ENCODE data around the gene ZNF20. TPM values are rescaled to one million over a fixed set of nuclear protein-coding genes. Genes with fewer than 3 reads are reported as not detected.
"Not testable (repeated sequence)": the region's sequence is repeated elsewhere in the genome, so short reads cannot be mapped to it uniquely, and the experiment has no call there.

The ZNF20 gene
- total RNA-seq, 1 experiment from 2014 or later, result 8.6 TPM

DNA sequence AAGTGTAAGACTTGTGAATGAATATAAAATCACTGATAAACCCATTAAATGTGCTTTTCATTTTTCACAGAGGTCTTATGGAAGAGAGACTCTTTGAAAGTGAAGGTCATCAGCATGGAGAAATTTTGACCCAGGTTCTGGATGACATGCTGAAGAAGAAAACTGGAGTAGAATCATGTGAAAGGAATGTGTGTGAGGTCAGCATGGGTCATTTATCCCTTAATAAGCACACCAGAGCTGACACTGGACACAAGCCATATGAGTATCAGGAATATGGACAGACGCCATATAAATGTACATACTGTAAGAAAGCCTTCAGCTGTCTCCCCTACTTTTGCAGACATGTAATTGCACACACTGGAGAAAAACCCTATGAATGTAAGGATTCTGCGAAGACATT, 29.0 kb downstream of the ZNF20 start:
- Histone ChIP-seq H3K4me3 (no peak overlapping the region), H3F3A (ENCODE audit: insufficient read depth, low read depth) (no peaks in the 10 kb centered on the region), H3K4me2 (no peak overlapping the region), H2AFZ (no peak overlapping the region), H4K20me1 (ENCODE audit: insufficient read depth) (no peaks in the 10 kb centered on the region), H3K79me2 (ENCODE audit: low read depth) (no peaks in the 10 kb centered on the region), H3K27me3 (ENCODE audit: insufficient read depth, low read depth) (peaks cover 33% of the 10 kb centered on the region), H3K27ac (no peak overlapping the region), H3K36me3 (ENCODE audit: low read depth) (no peaks in the 10 kb centered on the region), H3K9me3 (ENCODE audit: insufficient read depth, low read depth) (no peaks in the 10 kb centered on the region), H3K4me1 (replicated peaks; ENCODE audit: insufficient read depth) (no peaks in the 10 kb centered on the region), H3K9me2 (ENCODE audit: insufficient read depth) (no peaks in the 10 kb centered on the region)
- ChIA-PET POLR2A (ENCODE audit: unreplicated experiment) (no interaction called here), CTCF (no interaction called here)
- intact Hi-C loops (cut with micrococcal nuclease; ENCODE audit: unreplicated experiment), result no loop called here
- no peak for DNase-seq
- TF ChIP-seq, protein P1, sequence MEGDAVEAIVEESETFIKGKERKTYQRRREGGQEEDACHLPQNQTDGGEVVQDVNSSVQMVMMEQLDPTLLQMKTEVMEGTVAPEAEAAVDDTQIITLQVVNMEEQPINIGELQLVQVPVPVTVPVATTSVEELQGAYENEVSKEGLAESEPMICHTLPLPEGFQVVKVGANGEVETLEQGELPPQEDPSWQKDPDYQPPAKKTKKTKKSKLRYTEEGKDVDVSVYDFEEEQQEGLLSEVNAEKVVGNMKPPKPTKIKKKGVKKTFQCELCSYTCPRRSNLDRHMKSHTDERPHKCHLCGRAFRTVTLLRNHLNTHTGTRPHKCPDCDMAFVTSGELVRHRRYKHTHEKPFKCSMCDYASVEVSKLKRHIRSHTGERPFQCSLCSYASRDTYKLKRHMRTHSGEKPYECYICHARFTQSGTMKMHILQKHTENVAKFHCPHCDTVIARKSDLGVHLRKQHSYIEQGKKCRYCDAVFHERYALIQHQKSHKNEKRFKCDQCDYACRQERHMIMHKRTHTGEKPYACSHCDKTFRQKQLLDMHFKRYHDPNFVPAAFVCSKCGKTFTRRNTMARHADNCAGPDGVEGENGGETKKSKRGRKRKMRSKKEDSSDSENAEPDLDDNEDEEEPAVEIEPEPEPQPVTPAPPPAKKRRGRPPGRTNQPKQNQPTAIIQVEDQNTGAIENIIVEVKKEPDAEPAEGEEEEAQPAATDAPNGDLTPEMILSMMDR (conservative IDR thresholded peaks at IDR 0.05), result no peak
- TF ChIP-seq EZH2 (IDR thresholded peaks at IDR 0.05; ENCODE audit: low read depth), result no peak
- no TSS peak for BruUV-seq (replicated peaks)

DNA sequence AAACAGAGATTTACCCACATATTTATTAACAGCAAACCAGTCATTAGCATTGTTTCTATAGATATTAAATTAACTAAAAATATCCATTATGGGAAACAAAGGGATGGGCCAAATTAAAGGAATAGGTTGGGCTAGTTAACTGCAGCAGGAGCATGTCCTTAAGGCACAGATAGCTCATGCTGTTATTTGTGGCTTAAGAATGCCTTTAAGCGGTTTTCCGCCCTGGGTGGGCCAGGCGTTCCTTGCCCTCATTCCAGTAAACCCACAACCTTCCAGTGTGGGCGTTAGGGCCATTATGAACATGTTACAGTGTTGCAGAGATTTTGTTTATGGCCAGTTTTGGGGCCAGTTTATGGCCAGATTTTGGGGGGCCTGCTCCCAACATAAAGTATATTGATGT, 36.2 kb downstream of the ZNF20 start:
- H3F3A ChIP-seq (ENCODE audit: insufficient read depth, low read depth); CTCF ChIA-PET; H3K4me1 ChIP-seq (replicated peaks; ENCODE audit: insufficient read depth); BruUV-seq (replicated peaks); H2AFZ ChIP-seq; intact Hi-C loops (cut with micrococcal nuclease; ENCODE audit: unreplicated experiment); H3K4me3 ChIP-seq; POLR2A ChIA-PET (ENCODE audit: unreplicated experiment); H3K4me2 ChIP-seq; H4K20me1 ChIP-seq (ENCODE audit: insufficient read depth); H3K79me2 ChIP-seq (ENCODE audit: low read depth); H3K36me3 ChIP-seq (ENCODE audit: low read depth); DNase-seq; H3K9me3 ChIP-seq (ENCODE audit: insufficient read depth, low read depth); H3K9me2 ChIP-seq (ENCODE audit: insufficient read depth); H3K27ac ChIP-seq: not testable (repeated sequence)
- H3K27me3 ChIP-seq (ENCODE audit: insufficient read depth, low read depth), result peaks cover 47% of the 10 kb centered on the region

DNA sequence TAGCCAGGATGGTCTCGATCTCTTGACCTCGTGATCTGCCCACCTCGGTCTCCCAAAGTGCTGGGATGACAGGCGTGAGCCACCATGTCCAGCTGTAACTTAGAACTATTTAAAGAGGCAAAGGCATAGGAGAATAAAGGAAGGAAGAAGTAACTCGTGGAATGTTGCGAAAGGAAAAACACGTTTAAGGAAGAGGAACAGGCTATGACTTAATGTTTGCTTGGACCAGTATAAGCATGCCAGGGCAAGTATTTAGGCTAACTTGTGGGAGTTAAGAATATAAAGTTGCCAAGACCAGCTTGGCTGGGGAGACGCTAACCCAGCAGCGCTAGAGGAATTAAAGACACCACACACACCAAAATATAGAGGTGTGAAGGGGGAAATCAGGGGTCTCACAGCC, 42.1 kb downstream of the ZNF20 start:
- no peak overlapping the region for H2AFZ ChIP-seq
- ChIA-PET POLR2A (ENCODE audit: unreplicated experiment) (no interaction called here), CTCF (no interaction called here)
- H3K9me3 ChIP-seq (ENCODE audit: insufficient read depth, low read depth), result peaks cover 6% of the 10 kb centered on the region; the same call in 1 of the 2 replicates
- no peak for DNase-seq
- no peaks in the 10 kb centered on the region for H3F3A ChIP-seq (ENCODE audit: insufficient read depth, low read depth)
- no peaks in the 10 kb centered on the region for H4K20me1 ChIP-seq (ENCODE audit: insufficient read depth)
- no peaks in the 10 kb centered on the region for H3K36me3 ChIP-seq (ENCODE audit: low read depth)
- H3K4me2 ChIP-seq, result no peak overlapping the region
- peaks cover 41% of the 10 kb centered on the region for H3K27me3 ChIP-seq (ENCODE audit: insufficient read depth, low read depth)
- no TSS peak for BruUV-seq (replicated peaks)
- no peaks in the 10 kb centered on the region for H3K9me2 ChIP-seq (ENCODE audit: insufficient read depth)
- H3K4me1 ChIP-seq (replicated peaks; ENCODE audit: insufficient read depth), result no peaks in the 10 kb centered on the region
- no peak for TF ChIP-seq EZH2 (IDR thresholded peaks at IDR 0.05; ENCODE audit: low read depth)
- TF ChIP-seq, protein P1 (conservative IDR thresholded peaks at IDR 0.05), result no peak
- H3K79me2 ChIP-seq (ENCODE audit: low read depth), result no peaks in the 10 kb centered on the region
- H3K4me3 ChIP-seq, result no peak overlapping the region
- intact Hi-C loops (cut with micrococcal nuclease; ENCODE audit: unreplicated experiment), result no loop called here
- H3K27ac ChIP-seq, result no peak overlapping the region

DNA sequence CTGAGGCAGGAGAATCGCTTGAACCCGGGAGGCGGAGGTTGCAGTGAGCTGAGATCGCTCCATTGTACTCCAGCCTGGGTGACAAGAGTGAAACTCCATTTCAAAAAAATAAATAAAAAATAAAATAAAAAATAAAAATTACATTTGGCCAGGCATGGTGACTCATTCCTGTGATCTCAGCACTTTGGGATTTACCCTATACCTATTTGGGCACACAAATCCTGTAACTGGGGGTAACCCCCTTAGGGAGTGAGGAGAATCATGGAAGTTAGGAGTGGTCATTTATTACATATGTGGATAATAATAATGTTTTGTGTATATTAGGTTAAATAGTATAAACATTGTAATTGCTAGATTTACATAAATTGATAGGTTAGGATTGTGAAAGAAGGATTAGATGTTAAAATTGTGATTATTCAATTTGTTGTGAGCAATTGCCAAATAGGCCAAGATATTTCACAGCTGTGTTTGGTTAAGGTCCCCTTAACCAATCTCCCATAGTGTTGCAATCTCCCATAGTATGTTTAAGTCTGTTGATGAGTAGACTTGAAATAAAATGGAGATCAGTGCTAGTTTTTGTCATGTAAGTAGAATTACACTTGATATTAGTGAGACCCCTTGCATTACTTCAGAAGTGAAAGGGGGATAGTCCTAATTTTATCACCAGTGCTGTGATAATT, 44.9 kb downstream of the ZNF20 start:
- no peaks in the 10 kb centered on the region for H3K4me1 ChIP-seq (replicated peaks; ENCODE audit: insufficient read depth)
- CTCF ChIA-PET, result no interaction called here
- no TSS peak for BruUV-seq (replicated peaks)
- no peaks in the 10 kb centered on the region for H3K79me2 ChIP-seq (ENCODE audit: low read depth)
- no peak for DNase-seq
- no peak overlapping the region for H3K27ac ChIP-seq
- no peaks in the 10 kb centered on the region for H3F3A ChIP-seq (ENCODE audit: insufficient read depth, low read depth)
- no peak overlapping the region for H3K4me2 ChIP-seq
- H4K20me1 ChIP-seq (ENCODE audit: insufficient read depth), result no peaks in the 10 kb centered on the region
- H3K36me3 ChIP-seq (ENCODE audit: low read depth), result no peaks in the 10 kb centered on the region
- no peaks in the 10 kb centered on the region for H3K9me2 ChIP-seq (ENCODE audit: insufficient read depth)
- intact Hi-C loops (cut with micrococcal nuclease; ENCODE audit: unreplicated experiment), result no loop called here
- H3K9me3 ChIP-seq (ENCODE audit: insufficient read depth, low read depth), result peaks cover 6% of the 10 kb centered on the region; the same call in 1 of the 2 replicates
- POLR2A ChIA-PET (ENCODE audit: unreplicated experiment), result no interaction called here
- no peak overlapping the region for H3K4me3 ChIP-seq
- no peak overlapping the region for H2AFZ ChIP-seq
- H3K27me3 ChIP-seq (ENCODE audit: insufficient read depth, low read depth), result peaks cover 25% of the 10 kb centered on the region; the same call in 1 of the 2 replicates
- TF ChIP-seq, protein P1 (conservative IDR thresholded peaks at IDR 0.05), result no peak
- TF ChIP-seq EZH2 (IDR thresholded peaks at IDR 0.05; ENCODE audit: low read depth), result no peak

Measured in PC-9 (cell line).